Measurements from ENCODE around the gene OGDH. TPM values are rescaled to one million over a fixed set of nuclear protein-coding genes. Genes with fewer than 3 reads are reported as not detected.
"Not testable (repeated sequence)": the region's sequence is repeated elsewhere in the genome, so short reads cannot be mapped to it uniquely, and the experiment has no call there.

The OGDH gene
- total and polyA plus RNA-seq, 2 experiments from 2014 or later: 13.5 to 76.9 TPM

DNA sequence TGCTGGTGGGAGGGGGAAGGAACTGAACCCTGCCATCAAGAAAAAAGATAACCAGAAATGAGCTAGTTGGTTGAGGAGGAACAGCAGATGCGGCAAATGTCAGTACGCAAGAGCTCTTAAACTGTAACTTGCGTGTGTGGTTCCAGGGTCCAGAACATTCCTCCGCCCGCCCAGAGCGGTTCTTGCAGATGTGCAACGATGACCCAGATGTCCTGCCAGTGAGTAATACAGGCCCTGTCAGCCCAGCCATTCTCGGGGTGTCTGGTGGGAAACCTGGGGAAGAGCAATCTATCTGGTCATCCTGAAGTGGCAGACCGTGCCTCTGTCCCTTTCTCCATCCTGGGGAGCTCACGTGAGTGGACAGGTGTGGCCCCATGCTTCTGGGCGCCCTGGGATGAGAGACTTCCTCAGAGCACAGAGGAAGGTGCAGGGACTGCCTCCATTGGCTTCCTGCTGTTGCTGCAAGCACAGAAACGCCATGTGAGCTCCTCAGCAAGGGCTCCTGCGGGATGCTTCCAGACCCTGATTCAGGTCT lies 91.7 kb downstream of the OGDH start:
- Histone ChIP-seq H3K36me3 (ENCODE audit: insufficient read depth) (peaks cover 7% of the 10 kb centered on the region; the same call in 1 of the 2 replicates), H3K9me2 (ENCODE audit: insufficient read depth) (no peaks in the 10 kb centered on the region), H3K4me3 (no peak overlapping the region), H3K27ac (ENCODE audit: low read depth) (no peak overlapping the region), H3K4me1 (ENCODE audit: insufficient read depth) (no peaks in the 10 kb centered on the region), H2AFZ (no peak overlapping the region), H3K79me2 (replicated peaks; ENCODE audit: insufficient read depth) (no peaks in the 10 kb centered on the region), H3K27me3 (ENCODE audit: insufficient read depth) (no peaks in the 10 kb centered on the region), H4K20me1 (replicated peaks; ENCODE audit: insufficient read depth) (no peaks in the 10 kb centered on the region), H3K4me2 (no peak overlapping the region), H3F3A (replicated peaks; ENCODE audit: low read depth) (no peaks in the 10 kb centered on the region)
- TF ChIP-seq ZNF114 (CRISPR knock-in tag; IDR thresholded peaks at IDR 0.05): no peak
- no peak for TF ChIP-seq POLR2AphosphoS5 (IDR thresholded peaks at IDR 0.05; ENCODE audit: low read depth)
- no peak for TF ChIP-seq JUNB (IDR thresholded peaks at IDR 0.05; ENCODE audit: unreplicated experiment)
- TF ChIP-seq, protein P1, sequence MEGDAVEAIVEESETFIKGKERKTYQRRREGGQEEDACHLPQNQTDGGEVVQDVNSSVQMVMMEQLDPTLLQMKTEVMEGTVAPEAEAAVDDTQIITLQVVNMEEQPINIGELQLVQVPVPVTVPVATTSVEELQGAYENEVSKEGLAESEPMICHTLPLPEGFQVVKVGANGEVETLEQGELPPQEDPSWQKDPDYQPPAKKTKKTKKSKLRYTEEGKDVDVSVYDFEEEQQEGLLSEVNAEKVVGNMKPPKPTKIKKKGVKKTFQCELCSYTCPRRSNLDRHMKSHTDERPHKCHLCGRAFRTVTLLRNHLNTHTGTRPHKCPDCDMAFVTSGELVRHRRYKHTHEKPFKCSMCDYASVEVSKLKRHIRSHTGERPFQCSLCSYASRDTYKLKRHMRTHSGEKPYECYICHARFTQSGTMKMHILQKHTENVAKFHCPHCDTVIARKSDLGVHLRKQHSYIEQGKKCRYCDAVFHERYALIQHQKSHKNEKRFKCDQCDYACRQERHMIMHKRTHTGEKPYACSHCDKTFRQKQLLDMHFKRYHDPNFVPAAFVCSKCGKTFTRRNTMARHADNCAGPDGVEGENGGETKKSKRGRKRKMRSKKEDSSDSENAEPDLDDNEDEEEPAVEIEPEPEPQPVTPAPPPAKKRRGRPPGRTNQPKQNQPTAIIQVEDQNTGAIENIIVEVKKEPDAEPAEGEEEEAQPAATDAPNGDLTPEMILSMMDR (conservative IDR thresholded peaks at IDR 0.05; ENCODE audit: low read depth in 2 of 2): no peak
- no peak for TF ChIP-seq ZNF331 (CRISPR knock-in tag; IDR thresholded peaks at IDR 0.05; ENCODE audit: low read depth)
- TF ChIP-seq EZH2phosphoT487 (IDR thresholded peaks at IDR 0.05; ENCODE audit: unreplicated experiment): no peak
- TF ChIP-seq, protein P2, sequence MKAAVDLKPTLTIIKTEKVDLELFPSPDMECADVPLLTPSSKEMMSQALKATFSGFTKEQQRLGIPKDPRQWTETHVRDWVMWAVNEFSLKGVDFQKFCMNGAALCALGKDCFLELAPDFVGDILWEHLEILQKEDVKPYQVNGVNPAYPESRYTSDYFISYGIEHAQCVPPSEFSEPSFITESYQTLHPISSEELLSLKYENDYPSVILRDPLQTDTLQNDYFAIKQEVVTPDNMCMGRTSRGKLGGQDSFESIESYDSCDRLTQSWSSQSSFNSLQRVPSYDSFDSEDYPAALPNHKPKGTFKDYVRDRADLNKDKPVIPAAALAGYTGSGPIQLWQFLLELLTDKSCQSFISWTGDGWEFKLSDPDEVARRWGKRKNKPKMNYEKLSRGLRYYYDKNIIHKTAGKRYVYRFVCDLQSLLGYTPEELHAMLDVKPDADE (IDR thresholded peaks at IDR 0.05): no peak
- no peak for TF ChIP-seq EZH2 (IDR thresholded peaks at IDR 0.05; ENCODE audit: low read depth, unreplicated experiment)
- TF ChIP-seq, protein P3, sequence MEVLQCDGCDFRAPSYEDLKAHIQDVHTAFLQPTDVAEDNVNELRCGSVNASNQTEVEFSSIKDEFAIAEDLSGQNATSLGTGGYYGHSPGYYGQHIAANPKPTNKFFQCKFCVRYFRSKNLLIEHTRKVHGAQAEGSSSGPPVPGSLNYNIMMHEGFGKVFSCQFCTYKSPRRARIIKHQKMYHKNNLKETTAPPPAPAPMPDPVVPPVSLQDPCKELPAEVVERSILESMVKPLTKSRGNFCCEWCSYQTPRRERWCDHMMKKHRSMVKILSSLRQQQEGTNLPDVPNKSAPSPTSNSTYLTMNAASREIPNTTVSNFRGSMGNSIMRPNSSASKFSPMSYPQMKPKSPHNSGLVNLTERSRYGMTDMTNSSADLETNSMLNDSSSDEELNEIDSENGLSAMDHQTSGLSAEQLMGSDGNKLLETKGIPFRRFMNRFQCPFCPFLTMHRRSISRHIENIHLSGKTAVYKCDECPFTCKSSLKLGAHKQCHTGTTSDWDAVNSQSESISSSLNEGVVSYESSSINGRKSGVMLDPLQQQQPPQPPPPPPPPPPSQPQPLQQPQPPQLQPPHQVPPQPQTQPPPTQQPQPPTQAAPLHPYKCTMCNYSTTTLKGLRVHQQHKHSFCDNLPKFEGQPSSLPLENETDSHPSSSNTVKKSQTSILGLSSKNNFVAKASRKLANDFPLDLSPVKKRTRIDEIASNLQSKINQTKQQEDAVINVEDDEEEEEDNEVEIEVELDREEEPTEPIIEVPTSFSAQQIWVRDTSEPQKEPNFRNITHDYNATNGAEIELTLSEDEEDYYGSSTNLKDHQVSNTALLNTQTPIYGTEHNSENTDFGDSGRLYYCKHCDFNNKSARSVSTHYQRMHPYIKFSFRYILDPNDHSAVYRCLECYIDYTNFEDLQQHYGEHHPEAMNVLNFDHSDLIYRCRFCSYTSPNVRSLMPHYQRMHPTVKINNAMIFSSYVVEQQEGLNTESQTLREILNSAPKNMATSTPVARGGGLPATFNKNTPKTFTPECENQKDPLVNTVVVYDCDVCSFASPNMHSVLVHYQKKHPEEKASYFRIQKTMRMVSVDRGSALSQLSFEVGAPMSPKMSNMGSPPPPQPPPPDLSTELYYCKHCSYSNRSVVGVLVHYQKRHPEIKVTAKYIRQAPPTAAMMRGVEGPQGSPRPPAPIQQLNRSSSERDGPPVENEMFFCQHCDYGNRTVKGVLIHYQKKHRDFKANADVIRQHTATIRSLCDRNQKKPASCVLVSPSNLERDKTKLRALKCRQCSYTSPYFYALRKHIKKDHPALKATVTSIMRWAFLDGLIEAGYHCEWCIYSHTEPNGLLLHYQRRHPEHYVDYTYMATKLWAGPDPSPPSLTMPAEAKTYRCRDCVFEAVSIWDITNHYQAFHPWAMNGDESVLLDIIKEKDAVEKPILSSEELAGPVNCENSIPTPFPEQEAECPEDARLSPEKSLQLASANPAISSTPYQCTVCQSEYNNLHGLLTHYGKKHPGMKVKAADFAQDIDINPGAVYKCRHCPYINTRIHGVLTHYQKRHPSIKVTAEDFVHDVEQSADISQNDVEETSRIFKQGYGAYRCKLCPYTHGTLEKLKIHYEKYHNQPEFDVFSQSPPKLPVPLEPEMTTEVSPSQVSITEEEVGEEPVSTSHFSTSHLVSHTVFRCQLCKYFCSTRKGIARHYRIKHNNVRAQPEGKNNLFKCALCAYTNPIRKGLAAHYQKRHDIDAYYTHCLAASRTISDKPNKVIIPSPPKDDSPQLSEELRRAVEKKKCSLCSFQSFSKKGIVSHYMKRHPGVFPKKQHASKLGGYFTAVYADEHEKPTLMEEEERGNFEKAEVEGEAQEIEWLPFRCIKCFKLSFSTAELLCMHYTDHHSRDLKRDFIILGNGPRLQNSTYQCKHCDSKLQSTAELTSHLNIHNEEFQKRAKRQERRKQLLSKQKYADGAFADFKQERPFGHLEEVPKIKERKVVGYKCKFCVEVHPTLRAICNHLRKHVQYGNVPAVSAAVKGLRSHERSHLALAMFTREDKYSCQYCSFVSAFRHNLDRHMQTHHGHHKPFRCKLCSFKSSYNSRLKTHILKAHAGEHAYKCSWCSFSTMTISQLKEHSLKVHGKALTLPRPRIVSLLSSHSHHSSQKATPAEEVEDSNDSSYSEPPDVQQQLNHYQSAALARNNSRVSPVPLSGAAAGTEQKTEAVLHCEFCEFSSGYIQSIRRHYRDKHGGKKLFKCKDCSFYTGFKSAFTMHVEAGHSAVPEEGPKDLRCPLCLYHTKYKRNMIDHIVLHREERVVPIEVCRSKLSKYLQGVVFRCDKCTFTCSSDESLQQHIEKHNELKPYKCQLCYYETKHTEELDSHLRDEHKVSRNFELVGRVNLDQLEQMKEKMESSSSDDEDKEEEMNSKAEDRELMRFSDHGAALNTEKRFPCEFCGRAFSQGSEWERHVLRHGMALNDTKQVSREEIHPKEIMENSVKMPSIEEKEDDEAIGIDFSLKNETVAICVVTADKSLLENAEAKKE (CRISPR knock-in tag; IDR thresholded peaks at IDR 0.05): no peak
- TF ChIP-seq CREB1 (CRISPR knock-in tag; IDR thresholded peaks at IDR 0.05; ENCODE audit: low read depth): no peak
- no peak for DNase-seq (ENCODE audit: low spot score)
- Mint-ChIP-seq H3K27me3 (ENCODE audit: insufficient read depth, low read depth, poor library complexity) (peaks cover 13% of the 10 kb centered on the region), H3K4me3 (no peak overlapping the region), H3K4me1 (no peaks in the 10 kb centered on the region), H3K9me3 (no peaks in the 10 kb centered on the region), H3K36me3 (ENCODE audit: low read depth) (peaks cover 81% of the 10 kb centered on the region), H3K27ac (no peak overlapping the region)
- ATAC-seq: no peak

DNA sequence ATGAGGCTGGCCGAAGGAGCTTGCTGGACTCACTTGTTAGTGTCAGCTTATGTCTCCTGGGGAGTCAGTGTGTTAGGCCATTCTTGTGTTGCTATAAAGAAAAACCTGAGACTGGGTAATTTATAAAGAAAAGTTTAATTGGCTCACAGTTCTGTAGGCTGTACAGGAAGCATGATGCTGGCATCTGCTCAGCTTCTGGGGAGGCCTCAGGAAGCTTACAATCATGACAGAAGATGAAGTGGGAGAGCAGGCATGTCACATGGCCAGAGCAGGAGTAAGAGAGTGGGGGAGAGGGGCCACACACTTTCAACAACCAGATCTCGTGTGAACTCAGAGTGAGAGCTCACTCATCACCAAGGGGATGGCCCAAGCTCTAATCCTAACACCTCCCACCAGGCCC lies 93.2 kb downstream of the OGDH start:
- Mint-ChIP-seq H3K36me3 (ENCODE audit: low read depth) (peaks cover 76% of the 10 kb centered on the region), H3K27me3 (ENCODE audit: insufficient read depth, low read depth, poor library complexity) (peaks cover 12% of the 10 kb centered on the region)
- not testable (repeated sequence) for H3K36me3 ChIP-seq (ENCODE audit: insufficient read depth); ATAC-seq; H3K27ac ChIP-seq (ENCODE audit: low read depth); H3K4me3 Mint-ChIP-seq; H4K20me1 ChIP-seq (replicated peaks; ENCODE audit: insufficient read depth); H3F3A ChIP-seq (replicated peaks; ENCODE audit: low read depth); H3K27ac Mint-ChIP-seq; H3K4me1 Mint-ChIP-seq; H3K79me2 ChIP-seq (replicated peaks; ENCODE audit: insufficient read depth); H2AFZ ChIP-seq; H3K4me2 ChIP-seq; H3K27me3 ChIP-seq (ENCODE audit: insufficient read depth); H3K9me3 Mint-ChIP-seq; H3K9me2 ChIP-seq (ENCODE audit: insufficient read depth); DNase-seq (ENCODE audit: low spot score); H3K4me3 ChIP-seq; H3K4me1 ChIP-seq (ENCODE audit: insufficient read depth)

Data from GM23338 (cell line).